Germinal center (tissue), 1 donor: Measurements from ENCODE around the gene GPATCH11.

Experiments used
- DNase-seq: peaks from one replicate; pipeline ENCODE4 v3.0.0; 2012; ENCODE audit warnings: mixed read lengths, low spot score

The GPATCH11 gene

GRCh38 chr2:37083873-37084794 lies at the start of gene GPATCH11, which contains the start of gene HEATR5B:
GPATCH11 (plus strand) TSS chr2:37084518; CDS start chr2:37088382, 3,864 bp downstream.
HEATR5B (minus strand) TSS chr2:37084372; CDS start chr2:37083414, 958 bp downstream.
- DNase-seq = peak; percentile 96

DNA sequence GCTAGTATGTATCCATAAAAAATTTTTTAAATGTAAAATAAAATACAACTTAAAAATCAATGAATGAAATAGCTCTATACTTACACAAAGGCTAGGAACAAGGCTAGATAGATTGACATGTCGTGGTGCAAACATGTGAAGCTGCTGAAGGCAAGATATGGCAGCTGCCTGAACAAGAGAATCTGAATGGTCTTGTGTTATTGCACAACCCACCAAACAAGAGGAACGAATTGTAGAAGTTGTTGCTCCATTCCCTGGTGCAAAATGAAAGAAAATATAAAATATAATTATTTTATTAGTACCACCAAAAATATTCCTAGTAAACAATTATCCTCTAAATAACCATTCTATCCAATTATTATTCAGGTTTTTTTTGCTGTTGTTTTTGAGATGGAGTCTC lies 46.5 kb upstream of the GPATCH11 start:
- no peak for DNase-seq

- no peak for DNase-seq
Measured at GRCh38 chr2:37039580-37039979, 44.7 kb upstream of the GPATCH11 start.

GRCh38 chr2:37052600-37053332 lies 31.6 kb upstream of the GPATCH11 start:
- DNase-seq = no peak

- no peak for DNase-seq
Measured at GRCh38 chr2:37059841-37060240, 24.5 kb upstream of the GPATCH11 start.

GRCh38 chr2:37060446-37060845 lies 23.9 kb upstream of the GPATCH11 start:
- DNase-seq = no peak

DNA sequence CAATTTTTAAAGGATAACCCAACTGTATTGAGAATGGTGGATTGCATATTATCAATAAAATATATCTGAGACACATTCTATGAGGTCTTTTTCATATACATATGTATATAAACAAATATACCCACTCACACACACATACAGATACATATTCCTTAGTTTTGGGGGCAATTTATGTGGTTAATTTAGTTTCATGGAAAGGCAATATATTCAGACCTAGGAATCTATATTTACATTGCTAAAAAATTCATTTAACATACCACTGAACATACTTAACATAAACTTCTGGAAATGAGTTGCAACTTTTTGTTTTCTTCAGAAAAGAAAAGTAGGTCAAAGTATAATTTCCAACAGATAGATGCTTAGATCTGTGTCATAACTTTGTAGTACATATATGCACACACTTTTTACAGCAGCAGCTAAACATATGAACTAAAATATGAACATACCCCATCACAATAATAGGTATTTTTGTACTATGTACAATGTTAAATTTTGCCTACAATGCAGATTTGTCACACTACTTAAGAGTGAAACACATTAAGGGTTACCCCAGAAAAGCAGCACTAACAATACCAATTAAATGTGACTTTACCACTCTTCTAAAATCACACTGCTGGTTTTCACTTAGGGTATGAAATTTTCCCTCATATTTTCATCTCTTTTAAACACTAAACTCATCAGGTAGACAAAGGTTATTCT lies 23.2 kb upstream of the GPATCH11 start:
- DNase-seq = no peak

DNA sequence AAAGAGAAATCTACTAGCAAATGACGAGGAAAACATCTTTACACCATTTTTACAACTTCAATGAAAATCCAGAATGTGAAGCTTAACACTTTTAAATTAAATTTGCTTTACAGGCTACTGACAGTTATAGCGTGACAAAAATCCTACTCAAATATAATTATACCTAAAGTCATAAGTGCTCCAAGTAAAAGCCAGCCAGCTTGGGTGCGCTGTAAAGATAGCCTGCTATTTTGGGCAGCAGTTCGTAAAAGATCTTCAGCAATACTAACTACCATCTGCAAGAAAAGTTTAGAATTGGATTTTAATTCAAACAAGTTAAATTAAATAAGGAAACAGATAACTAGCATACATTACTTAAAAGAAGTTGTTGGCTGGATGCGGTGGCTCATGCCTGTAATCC lies 22.5 kb upstream of the GPATCH11 start:
- no peak for DNase-seq

GRCh38 chr2:37068686-37069085 lies 15.6 kb upstream of the GPATCH11 start:
- no peak for DNase-seq

DNA sequence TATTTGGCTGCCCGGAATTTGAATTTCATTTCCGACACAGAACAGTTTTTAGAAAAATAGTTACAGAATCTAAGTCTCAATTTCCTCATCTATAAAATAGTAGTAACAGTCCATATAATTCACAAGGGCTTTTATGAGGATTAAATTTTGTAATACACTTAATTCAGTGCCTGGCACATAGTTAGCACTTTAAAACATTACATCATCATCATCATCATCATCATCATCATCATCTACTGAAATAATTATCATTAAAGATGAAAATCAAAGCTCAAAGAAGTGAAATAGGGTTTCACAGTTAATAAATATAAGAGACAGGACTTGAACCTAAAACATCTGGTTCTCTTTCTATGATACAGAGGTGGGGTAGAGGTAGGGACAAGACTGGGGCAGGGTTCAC lies 13.4 kb upstream of the GPATCH11 start:
- no peak for DNase-seq

DNA sequence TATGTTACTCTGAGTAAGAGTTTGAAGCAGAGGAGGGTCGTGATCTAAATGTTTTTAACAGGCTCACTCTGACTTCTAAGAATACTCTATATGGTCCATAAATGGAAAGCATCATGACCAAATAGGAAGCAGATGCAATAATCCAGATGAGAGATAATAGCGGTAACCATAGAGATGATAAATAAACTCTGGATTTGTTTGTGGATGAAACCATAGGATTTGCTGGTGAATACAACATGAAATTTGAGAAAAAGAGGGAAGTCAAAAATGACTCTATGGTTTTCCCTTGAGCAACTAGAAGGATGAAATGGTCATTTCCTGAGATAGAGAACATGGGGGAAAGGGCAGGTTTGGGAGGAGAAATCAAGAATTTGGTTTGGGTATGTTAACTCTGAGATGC lies 4.1 kb upstream of the GPATCH11 start:
- DNase-seq = no peak

GRCh38 chr2:37080689-37081088 lies 3.6 kb upstream of the GPATCH11 start:
- peak; percentile 5 for DNase-seq

DNA sequence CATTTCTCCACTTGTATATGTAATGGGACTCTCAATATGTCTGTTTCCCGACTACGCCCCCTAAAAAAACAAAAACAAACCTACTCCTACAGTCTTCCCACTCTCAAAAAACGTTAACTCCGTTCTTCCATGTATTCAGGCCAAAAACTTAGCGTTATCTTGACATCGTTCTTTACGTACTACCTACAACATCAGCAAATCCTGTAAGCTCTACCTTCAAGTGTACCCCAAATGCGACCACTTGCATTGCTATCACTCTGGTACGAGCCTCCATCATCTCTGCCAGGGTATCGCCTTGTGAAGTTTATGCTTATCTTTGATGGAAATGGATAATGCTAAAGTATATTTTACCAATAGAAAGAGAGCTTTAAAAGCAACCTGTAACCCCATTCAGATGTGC lies 479 bp downstream of the GPATCH11 start:
- DNase-seq = peak; percentile 8

DNA sequence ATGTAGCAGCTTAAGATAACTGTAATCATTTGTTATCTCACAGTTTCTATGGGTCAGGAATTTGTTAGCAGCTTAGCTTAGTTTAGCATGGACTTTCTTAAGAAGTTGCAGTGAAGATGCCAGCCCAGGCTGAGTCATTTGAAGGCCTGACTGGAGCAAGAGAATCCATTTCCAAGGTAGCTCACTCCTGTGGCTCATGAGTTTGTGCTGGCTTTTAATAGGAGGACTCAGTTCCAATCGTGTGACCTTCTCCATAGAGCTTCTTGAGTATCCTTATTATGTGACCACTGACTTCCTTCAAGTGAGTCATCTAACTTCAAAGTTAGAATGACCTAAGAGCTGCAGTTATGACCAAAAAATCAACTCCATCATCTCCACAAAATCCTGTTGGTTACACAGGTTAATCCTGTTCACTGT lies 1.4 kb downstream of the GPATCH11 start:
- DNase-seq = no peak

- peak; percentile 20 for DNase-seq
Measured at GRCh38 chr2:37090019-37090477, 5.7 kb downstream of the GPATCH11 start.

DNA sequence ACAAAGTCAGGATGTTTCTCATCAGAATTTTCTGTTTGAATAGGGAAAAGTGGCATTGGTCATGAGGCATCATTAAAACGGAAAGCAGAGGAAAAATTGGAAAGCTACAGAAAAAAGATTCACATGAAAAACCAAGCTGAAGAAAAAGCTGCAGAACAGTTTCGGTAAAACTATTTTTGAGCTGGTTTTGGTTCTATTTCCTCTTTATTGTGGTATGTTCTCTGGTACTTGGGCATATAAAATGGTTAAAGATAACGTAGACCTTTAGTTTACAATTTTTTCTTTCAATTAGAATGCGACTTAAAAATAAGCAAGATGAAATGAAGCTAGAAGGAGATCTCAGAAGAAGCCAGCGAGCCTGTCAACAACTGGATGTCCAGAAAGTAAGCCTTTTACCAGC lies 7.6 kb downstream of the GPATCH11 start:
- DNase-seq = peak; percentile 29

GRCh38 chr2:37096568-37096967 lies 12.2 kb downstream of the GPATCH11 start:
- DNase-seq = no peak

DNA sequence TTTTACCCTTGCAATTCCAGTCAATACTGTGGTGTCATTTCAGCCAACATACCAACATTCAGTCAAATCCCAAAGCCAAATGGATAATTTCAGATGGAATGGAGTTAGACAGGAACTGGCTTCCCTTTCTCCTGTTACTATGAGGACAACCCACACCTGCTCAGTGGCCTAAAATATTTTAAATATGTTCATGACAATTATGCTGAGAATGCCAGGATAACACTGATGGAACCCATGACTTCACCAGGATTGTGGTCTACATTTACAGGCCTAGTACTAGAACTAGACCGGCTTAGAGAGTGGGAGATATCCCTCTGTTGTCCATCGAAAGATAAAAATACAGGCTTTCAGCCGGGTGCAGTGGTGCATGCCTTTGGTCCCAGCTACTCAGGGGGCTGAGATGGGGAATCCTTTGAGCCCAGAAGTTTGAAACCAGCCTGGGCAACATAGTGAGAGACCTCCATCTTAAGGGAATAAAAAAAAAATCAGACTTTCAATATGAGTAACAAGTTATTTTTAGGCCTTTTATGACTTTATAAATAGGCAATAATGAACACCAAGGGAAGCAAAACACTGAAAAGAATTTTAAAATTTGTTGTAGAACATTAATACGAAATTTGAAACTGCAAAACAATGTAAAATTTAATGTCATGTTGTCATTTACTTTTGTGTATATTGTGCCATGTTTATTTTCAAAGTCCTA lies 14.2 kb downstream of the GPATCH11 start:
- DNase-seq = no peak

DNA sequence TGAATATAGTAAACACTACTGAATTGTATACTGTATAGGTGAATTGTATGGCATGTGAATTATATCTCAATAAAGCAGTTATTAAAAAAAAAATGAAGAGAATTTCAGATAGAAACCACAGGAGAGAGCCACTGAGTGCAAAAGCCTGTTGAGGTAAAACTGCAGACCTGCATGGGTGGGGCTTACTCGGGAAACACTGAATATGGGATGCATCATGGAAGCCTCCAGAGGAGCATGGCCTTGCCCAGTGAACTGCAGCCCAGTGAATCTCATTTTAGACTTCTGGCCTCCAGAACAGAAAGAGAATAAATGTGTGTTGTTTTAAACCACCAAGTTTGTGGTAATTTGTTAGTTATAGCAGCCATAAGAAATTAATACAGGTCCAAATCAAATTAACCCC lies 15.7 kb downstream of the GPATCH11 start:
- no peak for DNase-seq

GRCh38 chr2:37102588-37102987 lies 18.3 kb downstream of the GPATCH11 start:
- DNase-seq = no peak

DNA sequence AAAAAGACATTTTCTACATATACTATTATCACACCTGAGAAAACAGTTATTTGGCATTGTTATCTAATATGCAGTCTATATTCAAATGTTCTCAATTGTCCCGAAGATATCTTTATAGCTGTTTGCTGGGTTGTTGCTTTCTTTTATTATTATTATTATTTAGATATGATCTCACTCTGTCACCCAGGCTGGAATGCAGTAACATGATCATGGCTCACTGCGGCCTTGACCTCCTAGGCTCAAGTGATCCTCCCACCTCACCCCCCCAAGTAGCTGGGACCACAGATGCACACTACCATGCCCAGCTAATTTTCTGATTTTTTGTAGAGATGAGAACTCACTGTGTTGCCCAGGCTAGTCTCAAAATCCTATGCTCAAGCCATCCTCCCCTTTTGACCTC lies 19.9 kb downstream of the GPATCH11 start:
- no peak for DNase-seq

GRCh38 chr2:37105150-37105549 lies 20.8 kb downstream of the GPATCH11 start:
- no peak for DNase-seq
